Duodenal mucosa (tissue), 2 donors: ENCODE data around the gene VTI1A.

Source experiments
- H3K27ac ChIP-seq: one replicate; pipeline ENCODE4 v1.7.0; 2013; ENCODE audit warnings: low read depth, low read length
- H3K27me3 ChIP-seq, 2 donors: one replicate each; pipeline ENCODE4 v1.7.0; 2013; ENCODE audit warnings: low read length in 2 of 2, control low read depth in 1 of 2; ENCODE audit not compliant: insufficient read depth in 2 of 2, control insufficient read depth in 1 of 2
- H3K36me3 ChIP-seq, 2 donors: one replicate each; pipeline ENCODE4 v1.7.0; 2013; ENCODE audit warnings: low read length in 2 of 2, control low read depth in 1 of 2; ENCODE audit not compliant: insufficient read depth in 2 of 2, control insufficient read depth in 1 of 2
- H3K4me1 ChIP-seq, 2 donors: one replicate each; pipeline ENCODE4 v1.7.0; 2013; ENCODE audit warnings: low read length in 2 of 2, control low read depth in 1 of 2; ENCODE audit not compliant: insufficient read depth in 2 of 2, control insufficient read depth in 1 of 2
- H3K4me3 ChIP-seq, 2 donors: one replicate each; pipeline ENCODE4 v1.7.0; 2013; ENCODE audit warnings: low read length in 2 of 2, low read depth in 1 of 2
- H3K9ac ChIP-seq, 2 donors: one replicate each; pipeline ENCODE4 v1.7.0; 2013; ENCODE audit warnings: low read length in 2 of 2, low read depth in 1 of 2
- H3K9me3 ChIP-seq, 2 donors: one replicate each; pipeline ENCODE4 v1.7.0; 2013; ENCODE audit warnings: low read length in 2 of 2, control low read depth in 1 of 2; ENCODE audit not compliant: control insufficient read depth in 1 of 2

The VTI1A gene

GRCh38 chr10:112640638-112641037 is 193.6 kb downstream of the VTI1A start:
- Histone ChIP-seq H3K27me3 (no peaks in the 10 kb centered on the region), H3K27ac (no peak overlapping the region)

GRCh38 chr10:112643600-112644264 is 196.7 kb downstream of the VTI1A start:
- H3K4me3 ChIP-seq, result no peak overlapping the region
- no peaks in the 10 kb centered on the region for H3K9me3 ChIP-seq
- no peaks in the 10 kb centered on the region for H3K27me3 ChIP-seq
- H3K36me3 ChIP-seq, result no peaks in the 10 kb centered on the region
- H3K9ac ChIP-seq, result no peak overlapping the region
- no peak overlapping the region for H3K27ac ChIP-seq
- no peaks in the 10 kb centered on the region for H3K4me1 ChIP-seq

More at GRCh38 chr10:112640638-112641037, 193.6 kb downstream of the VTI1A start:
- Histone ChIP-seq H3K9ac (no peak overlapping the region), H3K9me3 (no peaks in the 10 kb centered on the region), H3K36me3 (no peaks in the 10 kb centered on the region), H3K4me1 (no peaks in the 10 kb centered on the region), H3K4me3 (no peak overlapping the region)

GRCh38 chr10:112644265-112644645 is 197.2 kb downstream of the VTI1A start:
- Histone ChIP-seq H3K9ac (no peak overlapping the region), H3K4me1 (no peaks in the 10 kb centered on the region), H3K9me3 (no peaks in the 10 kb centered on the region), H3K36me3 (no peaks in the 10 kb centered on the region), H3K27me3 (no peaks in the 10 kb centered on the region), H3K27ac (no peak overlapping the region), H3K4me3 (no peak overlapping the region)

- H3K36me3 ChIP-seq, result no peaks in the 10 kb centered on the region
- H3K9me3 ChIP-seq, result no peaks in the 10 kb centered on the region
- H3K4me3 ChIP-seq, result no peak overlapping the region
- no peak overlapping the region for H3K27ac ChIP-seq
- no peaks in the 10 kb centered on the region for H3K4me1 ChIP-seq
- H3K9ac ChIP-seq, result no peak overlapping the region
- no peaks in the 10 kb centered on the region for H3K27me3 ChIP-seq
These were observed 202.2 kb downstream of the VTI1A start for GRCh38 chr10:112649006-112649821.

- Histone ChIP-seq H3K9me3 (no peaks in the 10 kb centered on the region), H3K27ac (no peak overlapping the region), H3K4me3 (no peak overlapping the region), H3K36me3 (no peaks in the 10 kb centered on the region), H3K27me3 (no peaks in the 10 kb centered on the region), H3K9ac (no peak overlapping the region), H3K4me1 (no peaks in the 10 kb centered on the region)
These were observed 202.8 kb downstream of the VTI1A start for GRCh38 chr10:112649822-112650152.

- no peaks in the 10 kb centered on the region for H3K27me3 ChIP-seq
- no peaks in the 10 kb centered on the region for H3K9me3 ChIP-seq
- no peaks in the 10 kb centered on the region for H3K36me3 ChIP-seq
- H3K4me1 ChIP-seq, result no peaks in the 10 kb centered on the region
- no peak overlapping the region for H3K9ac ChIP-seq
- no peak overlapping the region for H3K4me3 ChIP-seq
- H3K27ac ChIP-seq, result no peak overlapping the region
These were observed 203.6 kb downstream of the VTI1A start for GRCh38 chr10:112650588-112651030.

- Histone ChIP-seq H3K4me3 (no peak overlapping the region), H3K4me1 (no peaks in the 10 kb centered on the region), H3K9ac (no peak overlapping the region), H3K27ac (no peak overlapping the region), H3K36me3 (no peaks in the 10 kb centered on the region), H3K9me3 (no peaks in the 10 kb centered on the region), H3K27me3 (no peaks in the 10 kb centered on the region)
These were observed 206.2 kb downstream of the VTI1A start for GRCh38 chr10:112653215-112653614.

- H3K36me3 ChIP-seq, result no peaks in the 10 kb centered on the region
- H3K27me3 ChIP-seq, result no peaks in the 10 kb centered on the region
- no peak overlapping the region for H3K27ac ChIP-seq
- H3K9me3 ChIP-seq, result no peaks in the 10 kb centered on the region
- no peak overlapping the region for H3K9ac ChIP-seq
- H3K4me3 ChIP-seq, result no peak overlapping the region
- no peaks in the 10 kb centered on the region for H3K4me1 ChIP-seq
These were observed 206.8 kb downstream of the VTI1A start for GRCh38 chr10:112653851-112654250.

- no peak overlapping the region for H3K4me3 ChIP-seq
- H3K9me3 ChIP-seq, result no peaks in the 10 kb centered on the region
- H3K4me1 ChIP-seq, result no peaks in the 10 kb centered on the region
- H3K27me3 ChIP-seq, result no peaks in the 10 kb centered on the region
- H3K36me3 ChIP-seq, result no peaks in the 10 kb centered on the region
- H3K9ac ChIP-seq, result no peak overlapping the region
- H3K27ac ChIP-seq, result no peak overlapping the region
These were observed 207.8 kb downstream of the VTI1A start for GRCh38 chr10:112654794-112655193.

GRCh38 chr10:112655722-112656121 is 208.7 kb downstream of the VTI1A start:
- H3K27ac ChIP-seq, result no peak overlapping the region
- no peak overlapping the region for H3K4me3 ChIP-seq
- H3K27me3 ChIP-seq, result no peaks in the 10 kb centered on the region
- no peaks in the 10 kb centered on the region for H3K4me1 ChIP-seq
- no peak overlapping the region for H3K9ac ChIP-seq
- H3K9me3 ChIP-seq, result no peaks in the 10 kb centered on the region
- H3K36me3 ChIP-seq, result no peaks in the 10 kb centered on the region
